ENCODE results near the gene PNPLA6.

DNA sequence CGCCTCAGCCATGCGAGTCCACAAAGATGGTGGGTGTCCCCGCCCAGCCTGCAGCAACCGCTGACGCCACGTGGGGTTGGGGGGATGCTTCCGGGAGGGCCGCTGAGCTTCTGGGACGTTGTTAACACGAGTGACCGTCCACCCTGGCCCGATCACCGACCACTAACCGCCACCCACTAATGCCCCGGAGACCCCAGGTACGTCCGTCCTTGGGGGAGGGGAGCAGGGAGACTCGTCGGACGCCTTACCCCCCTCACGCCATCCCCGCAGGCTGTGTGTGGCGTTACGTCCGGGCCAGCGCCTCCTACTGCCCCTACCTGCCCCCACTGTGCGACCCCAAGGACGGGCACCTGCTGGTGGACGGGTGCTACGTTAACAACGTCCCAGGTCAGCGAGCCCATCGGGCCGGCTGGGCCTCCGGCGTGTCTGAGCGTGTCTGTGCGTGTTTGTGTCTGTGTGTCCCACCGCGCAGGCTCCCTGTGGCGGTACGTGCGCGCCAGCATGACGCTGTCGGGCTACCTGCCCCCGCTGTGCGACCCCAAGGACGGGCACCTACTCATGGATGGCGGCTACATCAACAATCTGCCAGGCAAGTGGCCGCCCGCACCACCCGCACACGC, 21.3 kb downstream of the PNPLA6 start:
- TF ChIP-seq CTCF (IDR thresholded peaks at IDR 0.05) (no peak), POLR2A (IDR thresholded peaks at IDR 0.05) (no peak)

Data from right lobe of liver (tissue), 4 donors.